M059J (cell line): ENCODE results near the gene IL5. TPM values are rescaled to one million over a fixed set of nuclear protein-coding genes. Genes with fewer than 3 reads are reported as not detected.
"Not testable (repeated sequence)": the region's sequence is repeated elsewhere in the genome, so short reads cannot be mapped to it uniquely, and the experiment has no call there.

Source experiments
- DNase-seq: peaks from one replicate; pipeline ENCODE4 v3.0.0-alpha.2; 2012; ENCODE audit warnings: low read depth
- total RNA-seq: library from RNA; depleted of rRNA; stranded (reverse); fragments of >200 nt; shearing (Covaris generic); gene quantifications from 2 replicates; pipeline ENCODE4 v1.2.3, GENCODE V29; 2014; rRNA removed

IL5 gene
- not detected in 2 replicates for total RNA-seq

DNA sequence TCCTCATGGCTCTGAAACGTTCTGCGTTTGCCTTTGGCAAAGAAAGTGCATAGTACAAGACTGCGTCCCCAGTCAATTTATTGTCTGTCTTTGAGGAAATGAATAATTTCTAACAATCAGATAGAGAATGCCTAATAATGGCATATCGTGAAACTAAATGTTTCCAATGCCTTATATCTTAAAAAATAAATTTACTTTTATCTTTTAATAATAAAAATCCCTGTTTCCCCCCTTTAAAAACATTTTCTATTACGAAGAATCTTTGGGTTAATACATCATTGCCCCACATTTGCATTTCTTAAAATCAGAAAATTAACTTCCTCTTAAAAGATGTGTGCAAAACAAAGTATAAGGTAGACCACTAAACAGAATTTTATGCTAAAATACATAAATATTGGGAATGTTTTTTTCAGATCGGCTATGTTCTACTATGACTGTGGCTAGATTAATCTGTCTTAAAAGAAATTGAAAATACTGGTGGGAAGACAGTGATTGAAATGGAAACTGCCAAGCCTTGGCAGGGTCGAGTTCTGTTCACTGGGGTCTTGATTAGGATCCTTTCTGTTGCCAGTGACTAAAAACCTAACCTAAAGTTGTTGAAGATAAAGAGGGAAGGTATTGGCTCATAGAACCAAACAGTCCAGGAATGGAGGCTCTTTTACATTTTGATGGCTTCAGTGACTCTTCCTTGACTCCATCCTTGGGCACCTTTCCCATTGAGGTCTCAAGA is at the start of gene IL5:
IL5 (minus strand) TSS at position 51 of the 730 bp plus-strand sequence; CDS start at position 7, 44 bp downstream.
- no peak for DNase-seq

DNA sequence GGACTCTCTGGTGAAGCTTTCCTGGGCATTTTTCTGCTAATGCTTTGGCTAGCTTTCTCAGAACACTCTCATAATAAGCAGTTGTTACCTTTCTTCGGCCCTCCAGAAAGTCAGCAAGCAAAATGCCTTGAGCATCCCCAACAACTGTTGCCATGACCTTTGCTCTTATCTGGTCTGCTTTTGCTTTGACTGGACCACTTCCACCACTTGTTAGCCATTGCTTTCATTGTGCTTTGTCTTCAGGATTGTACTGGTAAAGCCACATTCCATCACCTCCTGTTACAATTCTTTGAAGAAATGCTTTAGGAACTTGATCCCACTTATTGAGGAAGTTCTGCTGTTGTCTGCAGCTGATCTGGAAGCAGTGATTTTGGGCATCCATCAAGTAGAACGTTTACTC is 49.2 kb upstream of the IL5 start:
- no peak for DNase-seq

DNA sequence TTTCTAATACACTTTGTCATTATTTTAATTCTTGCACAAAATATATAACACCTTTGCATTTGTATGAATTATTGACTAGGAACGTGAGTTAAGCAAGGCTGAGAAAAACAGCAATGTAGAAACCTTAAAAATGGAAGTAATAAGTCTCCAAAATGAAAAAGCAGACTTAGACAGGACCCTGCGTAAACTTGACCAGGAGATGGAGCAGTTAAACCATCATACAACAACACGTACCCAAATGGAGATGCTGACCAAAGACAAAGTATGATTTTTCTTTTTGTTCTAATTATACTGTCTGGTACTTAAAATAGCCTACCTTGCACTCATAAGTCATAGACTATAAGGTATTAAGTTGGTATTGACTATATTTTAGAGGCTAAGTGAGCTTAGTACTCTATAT is 47.8 kb upstream of the IL5 start:
- DNase-seq, result peak; percentile 21

DNA sequence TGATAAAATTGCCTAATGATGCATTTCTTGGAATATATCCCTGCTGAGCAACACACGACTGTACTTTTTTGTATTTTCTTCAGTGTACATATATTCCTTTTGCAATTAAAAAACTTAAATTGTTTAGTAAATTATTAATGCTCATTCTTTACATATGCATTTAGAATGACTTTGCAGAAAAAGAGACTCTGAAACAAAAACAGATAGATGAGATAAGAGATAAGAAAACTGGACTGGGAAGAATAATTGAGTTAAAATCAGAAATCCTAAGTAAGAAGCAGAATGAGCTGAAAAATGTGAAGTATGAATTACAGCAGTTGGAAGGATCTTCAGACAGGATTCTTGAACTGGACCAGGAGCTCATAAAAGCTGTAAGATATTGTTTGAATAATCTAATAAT is 46.1 kb upstream of the IL5 start:
- DNase-seq, result no peak

DNA sequence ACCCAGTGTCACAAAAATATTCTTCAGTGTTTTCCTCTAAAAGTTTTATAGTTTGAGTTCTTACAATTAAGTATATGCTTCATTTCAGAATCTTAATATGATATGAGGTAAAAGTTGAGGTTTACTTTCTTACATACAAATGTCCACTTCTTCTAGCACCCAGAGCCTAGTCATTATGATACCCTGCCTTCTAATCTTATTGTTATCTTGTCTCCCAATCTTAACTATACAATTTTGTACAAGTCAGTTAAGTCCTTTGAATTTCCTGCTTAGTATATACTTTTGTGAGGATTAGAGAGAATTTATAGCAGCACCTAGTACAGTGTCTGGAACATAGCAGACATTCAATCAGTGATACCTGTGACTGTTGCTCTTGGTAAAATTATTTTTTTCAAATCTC is 42.7 kb upstream of the IL5 start:
- no peak for DNase-seq

DNA sequence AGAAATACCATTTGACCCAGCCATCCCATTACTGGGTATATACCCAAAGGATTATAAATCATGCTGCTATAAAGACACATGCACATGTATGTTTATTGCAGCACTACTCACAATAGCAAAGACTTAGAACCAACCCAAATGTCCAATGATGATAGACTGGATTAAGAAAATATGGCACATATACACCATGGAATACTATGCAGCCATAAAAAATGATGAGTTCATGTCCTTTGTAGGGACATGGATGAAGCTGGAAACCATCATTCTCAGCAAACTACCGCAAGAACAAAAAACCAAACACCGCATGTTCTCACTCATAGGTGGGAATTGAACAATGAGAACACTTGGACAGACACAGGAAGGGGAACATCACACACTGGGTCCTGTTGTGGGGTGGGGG is 41.2 kb upstream of the IL5 start:
- not testable (repeated sequence) for DNase-seq

DNA sequence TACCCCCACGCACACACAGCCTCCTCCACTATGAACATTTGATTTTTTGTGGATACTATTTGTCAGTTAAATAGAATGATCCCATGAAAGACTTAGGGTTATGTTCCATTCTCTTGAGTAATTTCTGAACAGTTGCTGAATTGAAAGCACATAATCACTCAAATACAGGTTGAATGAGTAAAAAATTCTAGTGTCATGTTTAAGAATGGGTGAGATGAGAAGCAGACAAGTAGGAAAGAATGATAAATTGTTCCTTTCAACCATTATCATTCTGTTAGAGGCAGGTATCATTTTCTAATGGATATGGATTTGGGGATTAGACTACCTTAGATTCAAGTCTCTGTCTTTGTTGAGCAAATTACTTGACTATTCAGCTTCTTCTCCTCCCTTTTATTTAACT is 32.8 kb upstream of the IL5 start:
- DNase-seq, result no peak

DNA sequence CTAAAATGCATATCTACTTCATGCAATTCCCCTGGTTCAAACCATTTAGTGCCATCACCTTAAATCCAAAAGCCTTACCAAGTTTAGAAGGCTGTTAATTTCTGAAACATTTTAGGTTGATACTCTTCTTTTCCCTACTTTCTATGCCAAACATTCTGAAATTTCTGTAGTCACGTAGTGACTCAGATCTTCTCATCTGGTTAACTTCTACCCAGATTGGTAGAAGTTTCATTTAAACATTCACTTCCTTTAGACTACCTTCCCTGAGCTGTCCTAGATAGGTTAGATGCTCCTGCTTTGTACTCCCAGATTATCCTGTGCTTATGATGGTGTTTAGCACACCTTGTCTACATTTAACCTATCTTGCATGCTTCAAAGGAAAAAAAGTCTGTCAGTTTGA is 23.3 kb upstream of the IL5 start:
- no peak for DNase-seq

DNA sequence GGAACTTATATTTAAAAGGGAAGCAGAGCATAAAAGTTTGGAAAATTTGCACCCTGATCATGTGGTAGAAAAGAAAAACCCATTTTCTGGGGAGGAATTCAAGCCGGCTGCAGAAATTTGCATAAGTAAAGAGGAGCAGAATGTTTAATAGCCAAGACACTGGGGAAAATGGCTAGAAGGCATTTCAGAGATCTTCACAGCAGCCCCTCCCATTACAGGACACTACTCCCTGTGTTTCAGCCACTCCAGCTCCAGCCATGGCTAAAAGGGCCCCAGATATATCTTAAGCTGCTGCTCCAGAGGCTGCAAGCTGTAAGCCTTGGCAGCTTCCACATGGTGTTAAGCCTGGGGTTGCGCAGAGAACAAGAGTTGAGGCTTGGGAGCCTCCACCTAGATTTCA is 21.2 kb upstream of the IL5 start:
- DNase-seq, result not testable (repeated sequence)

DNA sequence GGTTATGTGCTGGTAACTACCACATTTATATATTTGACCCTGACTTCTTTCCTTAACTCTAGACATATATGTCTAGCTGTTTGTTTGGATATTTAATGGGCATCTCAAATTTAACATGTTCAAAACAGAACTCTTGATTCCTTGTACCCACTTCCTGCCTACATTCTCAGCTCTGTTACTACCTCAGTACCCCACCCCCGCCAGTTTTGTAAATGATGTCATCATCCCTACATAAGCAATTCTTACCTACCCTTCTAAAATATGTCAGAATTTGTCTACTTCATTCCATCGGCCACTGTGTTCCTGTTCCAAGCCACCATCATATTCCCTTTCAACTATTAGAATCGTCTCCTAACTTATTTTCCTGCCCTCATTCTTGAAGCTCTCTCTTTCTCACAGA is 18.3 kb upstream of the IL5 start:
- no peak for DNase-seq

DNA sequence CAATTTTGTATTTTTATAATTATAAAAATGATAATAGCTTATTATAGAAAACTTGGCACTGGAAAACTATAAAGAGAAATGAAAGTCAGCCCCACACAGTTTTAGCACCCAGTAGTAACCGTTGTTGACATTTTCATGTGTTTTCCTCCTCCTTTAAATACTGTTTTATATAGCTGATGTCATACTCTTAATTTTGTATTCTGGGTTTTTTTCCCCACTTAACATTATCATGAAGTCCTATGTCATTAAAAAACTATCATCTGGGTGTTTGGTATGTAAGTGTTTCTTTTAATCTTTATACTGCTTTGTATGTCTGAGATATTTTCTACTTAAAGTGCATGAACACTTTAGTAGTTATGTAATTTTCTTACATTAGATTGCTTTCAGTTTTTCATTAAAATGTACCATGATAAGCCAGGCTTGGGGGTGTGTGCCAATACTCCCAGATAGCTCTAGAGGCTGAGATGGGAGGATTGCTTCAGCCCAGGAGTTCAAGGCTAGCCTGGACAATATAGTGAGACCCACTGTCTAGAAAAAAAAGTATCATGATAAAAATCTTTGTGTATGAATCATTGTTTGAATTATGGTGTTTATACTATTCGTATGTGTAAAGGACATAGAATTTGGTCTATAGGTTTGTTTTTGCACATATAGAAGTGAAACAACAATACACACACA is 16.2 kb upstream of the IL5 start:
- DNase-seq, result no peak

DNA sequence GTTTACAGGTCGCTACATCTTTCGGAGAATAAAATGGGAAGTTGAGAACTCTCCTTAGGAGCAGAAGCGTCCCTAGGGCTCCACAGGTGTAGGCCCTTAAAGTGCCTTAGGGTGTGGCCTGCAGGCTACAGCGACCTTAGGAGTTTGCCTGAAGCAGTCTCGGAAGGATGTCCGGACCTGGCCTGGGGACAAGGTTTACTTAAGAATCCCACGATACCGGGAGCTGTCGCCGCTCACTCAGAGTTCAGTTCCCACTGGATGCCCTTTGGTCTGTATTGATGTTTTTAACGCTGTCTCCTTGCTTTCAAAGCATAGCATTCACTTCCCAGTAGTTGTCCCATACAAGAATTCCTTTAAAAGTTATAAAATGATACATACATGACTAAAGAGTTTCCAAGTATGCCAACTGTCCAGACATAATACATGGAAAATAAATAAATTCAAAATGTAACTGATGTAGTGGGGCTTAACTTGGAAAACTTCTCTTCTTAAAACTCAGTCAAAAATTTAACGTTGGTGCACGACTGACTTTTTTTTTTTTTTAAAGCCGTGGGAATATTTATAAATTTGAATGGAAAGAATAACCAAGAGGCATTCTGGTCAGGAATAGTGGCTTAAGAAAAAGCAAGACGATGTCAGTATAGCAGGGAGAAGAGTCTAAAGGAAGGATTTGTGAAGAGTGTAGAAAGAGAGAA is 14.3 kb upstream of the IL5 start:
- DNase-seq, result peak; percentile 57

DNA sequence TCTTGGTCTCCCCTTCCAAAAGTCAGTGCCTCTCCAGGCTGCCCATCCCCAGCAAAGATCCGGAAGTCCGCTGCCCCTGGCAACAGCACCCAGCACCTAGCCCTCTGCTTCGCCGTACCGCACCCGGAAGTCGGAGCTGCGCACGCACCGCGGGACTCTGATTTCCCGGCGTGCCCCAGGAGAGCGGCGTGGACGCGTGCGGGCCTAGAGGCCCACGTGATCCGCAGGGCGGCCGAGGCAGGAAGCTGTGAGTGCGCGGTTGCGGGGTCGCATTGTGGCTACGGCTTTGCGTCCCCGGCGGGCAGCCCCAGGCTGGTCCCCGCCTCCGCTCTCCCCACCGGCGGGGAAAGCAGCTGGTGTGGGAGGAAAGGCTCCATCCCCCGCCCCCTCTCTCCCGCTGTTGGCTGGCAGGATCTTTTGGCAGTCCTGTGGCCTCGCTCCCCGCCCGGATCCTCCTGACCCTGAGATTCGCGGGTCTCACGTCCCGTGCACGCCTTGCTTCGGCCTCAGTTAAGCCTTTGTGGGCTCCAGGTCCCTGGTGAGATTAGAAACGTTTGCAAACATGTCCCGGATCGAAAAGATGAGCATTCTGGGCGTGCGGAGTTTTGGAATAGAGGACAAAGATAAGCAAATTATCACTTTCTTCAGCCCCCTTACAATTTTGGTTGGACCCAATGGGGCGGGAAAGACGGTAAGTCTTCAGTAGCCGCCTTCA is 13.6 kb upstream of the IL5 start, which contains the start of gene RAD50:
RAD50 (plus strand) TSS at position 215 of the 715 bp plus-strand sequence; CDS start at position 563, 348 bp downstream.
- peak; percentile 84 for DNase-seq

DNA sequence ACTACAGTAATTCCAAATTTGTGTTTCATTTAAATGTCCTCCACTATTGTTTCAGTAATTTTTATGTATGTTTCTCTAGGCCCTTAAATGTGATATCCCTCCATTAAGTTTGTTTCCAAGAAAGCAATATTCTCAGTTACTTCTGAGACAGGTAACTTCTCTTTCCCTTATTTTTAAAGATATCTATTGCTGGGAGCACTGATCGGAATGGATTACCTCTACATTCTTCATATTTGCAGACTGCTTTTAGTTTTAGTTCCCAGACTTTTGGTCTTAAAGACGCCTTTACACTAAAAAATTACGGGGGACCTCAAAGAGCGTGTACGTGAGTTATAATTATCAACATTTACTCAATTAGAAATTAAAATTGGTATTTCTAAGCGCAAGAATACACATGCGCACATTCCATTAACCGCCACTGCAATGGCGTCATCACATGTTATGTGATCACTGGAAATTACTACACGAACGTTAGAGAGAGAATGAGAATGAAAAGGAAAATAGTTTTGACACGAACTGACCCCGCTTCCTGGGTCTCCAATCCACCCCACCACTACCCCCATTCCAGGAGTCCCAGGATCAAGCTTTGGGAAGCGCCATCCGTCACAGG is 12.9 kb upstream of the IL5 start:
- DNase-seq, result no peak

DNA sequence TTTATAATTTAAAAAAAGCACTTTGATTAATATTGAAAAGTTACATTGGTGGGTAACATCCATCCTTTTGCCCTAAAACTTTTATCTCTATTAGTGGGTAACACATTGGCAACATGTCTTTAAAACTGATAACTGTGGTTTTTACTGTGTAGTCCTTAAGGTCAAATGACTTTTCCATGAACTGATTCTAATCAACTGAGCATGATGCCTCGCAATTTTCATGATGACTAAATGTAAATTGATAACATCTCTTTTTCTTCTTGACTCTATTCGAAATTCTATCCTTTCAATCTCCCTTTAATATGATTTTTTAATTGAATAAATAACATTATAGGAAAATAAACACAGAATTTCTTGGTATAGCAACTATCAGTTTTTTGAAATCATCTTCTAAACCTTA is 6.3 kb upstream of the IL5 start:
- no peak for DNase-seq

DNA sequence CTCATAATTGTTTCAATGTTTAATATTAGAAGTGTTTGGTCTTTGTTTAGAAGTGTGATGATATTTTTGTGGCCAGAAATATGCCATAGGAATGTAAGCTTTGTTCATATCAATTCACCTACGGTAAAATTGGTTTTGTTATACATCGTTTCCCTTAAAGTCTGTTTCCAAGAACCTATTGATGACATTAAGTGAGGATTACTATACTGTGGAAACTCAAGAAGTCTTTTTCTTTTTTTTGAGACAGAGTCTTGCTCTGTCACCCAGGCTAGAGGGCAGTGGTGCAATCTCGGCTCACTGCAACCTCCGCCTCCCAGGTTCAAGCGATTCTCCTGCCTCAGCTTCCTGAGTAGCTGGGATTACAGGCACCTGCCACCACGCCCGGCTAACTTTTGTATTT is 5.5 kb upstream of the IL5 start:
- DNase-seq, result not testable (repeated sequence)

DNA sequence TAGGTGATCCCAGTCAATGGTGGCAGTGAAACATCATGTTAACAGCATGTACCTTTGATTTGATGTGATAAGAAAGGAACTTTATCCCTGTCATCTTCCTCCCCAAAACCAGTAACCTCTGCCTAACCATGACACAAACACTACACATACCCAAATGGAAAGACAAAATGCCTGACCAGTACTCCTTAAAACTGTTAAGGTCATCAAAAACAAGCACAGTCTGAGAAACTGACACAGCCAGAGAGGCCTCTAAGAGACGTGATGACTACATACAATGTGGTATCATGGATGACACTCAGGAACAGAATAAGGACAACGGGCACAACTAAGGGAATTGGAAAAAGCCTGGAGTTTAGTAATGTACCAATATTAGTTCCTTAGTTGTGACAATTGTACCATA is 3.9 kb upstream of the IL5 start:
- DNase-seq, result no peak

DNA sequence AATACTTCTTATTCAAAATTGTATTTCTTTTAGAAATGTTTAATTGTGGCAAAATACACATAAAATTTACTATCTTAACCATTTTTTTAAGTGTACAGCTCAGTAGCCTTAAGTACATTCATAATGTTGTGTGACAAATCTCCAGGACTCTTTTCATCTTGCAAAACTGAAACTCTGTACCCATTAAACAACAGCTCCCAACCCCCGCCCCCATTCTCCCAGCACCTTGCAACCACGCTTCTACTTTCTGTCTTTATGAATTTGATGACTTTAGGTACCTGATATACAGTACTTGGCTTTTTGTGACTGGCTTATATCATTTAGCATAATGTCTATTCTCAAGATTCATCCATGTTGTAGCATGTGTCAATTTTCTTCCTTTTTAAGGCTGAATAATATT is 2.8 kb upstream of the IL5 start:
- no peak for DNase-seq

DNA sequence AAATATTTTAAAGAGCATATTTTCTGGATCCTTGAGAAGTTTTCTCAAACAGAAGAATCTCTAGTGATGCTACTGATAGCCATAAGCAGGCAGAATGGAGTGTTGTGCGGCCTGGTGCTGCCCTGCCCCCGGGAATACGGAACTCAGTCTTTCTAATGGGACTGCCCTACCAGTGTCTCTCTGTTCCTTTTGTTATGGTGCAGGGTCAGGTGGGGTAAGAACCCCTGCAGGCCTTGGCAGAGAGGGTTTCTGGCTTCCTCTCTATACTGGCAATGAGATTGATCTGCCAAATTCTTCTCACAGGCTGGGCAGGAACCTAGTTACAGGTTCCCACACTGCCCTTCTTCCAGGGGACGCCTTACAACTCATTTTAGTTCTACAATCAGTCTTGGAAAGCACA is 2.6 kb downstream of the IL5 start:
- DNase-seq, result no peak

DNA sequence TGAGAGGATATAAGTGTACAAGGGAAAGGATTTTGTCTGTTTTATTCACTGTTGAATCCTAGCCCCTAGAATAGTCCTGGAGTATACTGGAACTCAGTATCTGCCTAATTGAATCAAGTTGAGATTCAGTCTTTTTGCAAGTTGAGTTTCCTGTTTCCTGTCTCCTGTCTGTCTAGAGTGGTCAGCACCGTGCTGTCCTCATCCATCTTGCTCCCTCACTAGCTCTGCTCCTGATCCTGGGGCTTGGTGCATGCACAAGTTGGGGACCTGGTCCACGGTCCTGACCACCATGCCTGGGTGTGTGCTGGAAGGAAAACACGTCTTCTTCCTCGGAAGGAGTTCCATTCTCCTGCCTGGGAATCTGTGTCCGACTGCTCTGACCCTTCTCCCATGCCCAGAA is 3.2 kb downstream of the IL5 start:
- no peak for DNase-seq

DNA sequence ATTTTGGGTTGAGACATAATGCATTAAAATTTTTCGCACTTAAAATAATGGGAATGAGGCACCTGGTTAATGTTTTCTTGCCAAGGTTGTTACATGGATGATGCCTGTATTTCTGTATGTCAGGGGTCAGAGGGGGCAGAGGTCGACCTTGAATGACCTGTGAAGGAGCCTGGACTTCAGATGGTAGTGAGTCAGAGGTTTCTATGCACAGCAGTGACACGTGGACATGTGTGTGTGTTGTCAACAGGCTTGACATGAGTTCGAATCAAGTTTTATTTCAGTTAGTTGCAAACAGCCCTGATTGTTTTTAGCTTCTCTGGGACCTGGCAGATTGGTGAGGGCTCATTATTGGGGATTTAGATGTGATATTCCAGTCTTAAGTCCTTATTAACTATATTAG is 3.6 kb downstream of the IL5 start:
- DNase-seq, result no peak

DNA sequence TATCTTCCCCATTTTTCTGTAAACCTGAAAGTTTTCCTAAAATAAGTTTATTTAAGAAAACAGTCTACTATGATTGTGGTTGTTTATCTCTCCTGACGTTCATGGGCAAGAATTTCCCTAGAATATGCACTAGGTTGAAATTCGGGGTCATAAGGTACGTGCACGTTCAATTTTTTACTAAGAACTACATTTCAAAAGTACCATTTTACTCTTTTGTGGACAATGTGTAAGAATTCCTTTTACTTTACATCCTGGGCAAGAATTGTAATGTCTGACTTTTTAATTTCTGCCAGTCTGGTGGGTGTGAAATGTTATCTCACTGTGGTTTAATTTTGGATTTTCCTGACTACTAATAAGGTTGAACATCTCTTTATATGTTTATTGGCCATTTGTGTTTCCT is 12.4 kb downstream of the IL5 start:
- DNase-seq, result no peak
